Cardiac muscle cell (in vitro differentiated cells and primary cell): ENCODE measurements around the gene PGLYRP4. TPM values are rescaled to one million over a fixed set of nuclear protein-coding genes. Genes with fewer than 3 reads are reported as not detected.

Experiments used
- DNase-seq, 2 donors: peaks; one replicate each; pipeline versions ENCODE4 v3.0.0 to v3.0.0-alpha.2; 2010 to 2017; ENCODE audit warnings: low read depth in 1 of 2, low spot score in 1 of 2
- H3K27ac ChIP-seq: fragments of 200-600 bp; sonication (generic); 2 replicates; pipeline ENCODE4 v1.5.1; 2016
- H3K27me3 ChIP-seq: fragments of 200-600 bp; sonication (generic); 2 replicates; pipeline ENCODE4 v1.6.0; 2016; ENCODE audit warnings: control low read depth
- H3K36me3 ChIP-seq: fragments of 200-600 bp; sonication (generic); 2 replicates; pipeline ENCODE4 v1.5.1; 2016; ENCODE audit warnings: control low read depth
- H3K4me1 ChIP-seq: fragments of 200-600 bp; sonication (generic); 2 replicates; pipeline ENCODE4 v1.8.1; 2017; ENCODE audit warnings: low read depth, mild to moderate bottlenecking, mixed run types
- H3K4me3 ChIP-seq: fragments of 200-600 bp; sonication (generic); 2 replicates; pipeline ENCODE4 v1.5.1; 2016; ENCODE audit warnings: mild to moderate bottlenecking
- H3K9me3 ChIP-seq: fragments of 200-600 bp; sonication (generic); 2 replicates; pipeline ENCODE4 v1.5.1; 2017; ENCODE audit warnings: low read depth, mild to moderate bottlenecking, control low read depth
- CTCF ChIP-seq: IDR thresholded peaks from 2 replicates; pipeline ENCODE4 v1.5.1; 2012; ENCODE audit warnings: low read depth, mild to moderate bottlenecking, low read length
- polyA plus RNA-seq: library from polyadenylated mRNA; unstranded; fragments of >200 nt; fragmentation: Nextera tagmentation; extraction: Ambion mirVana; gene quantifications from 2 replicates; pipeline ENCODE4 v1.2.1, GENCODE V29; 2016
- total RNA-seq: library from RNA; depleted of rRNA; stranded (reverse); fragments of >200 nt; gene quantifications from 2 replicates; pipeline ENCODE4 v1.2.3, GENCODE V29; 2016

The PGLYRP4 gene
- total and polyA plus RNA-seq, 2 experiments from 2014 or later: 0.33 TPM; not detected in 1

GRCh38 chr1:153362187-153362775 is 13.6 kb upstream of the PGLYRP4 start:
- H3K9me3 ChIP-seq: no peaks in the 10 kb centered on the region
- no peak for TF ChIP-seq CTCF
- no peaks in the 10 kb centered on the region for H3K27me3 ChIP-seq
- no peaks in the 10 kb centered on the region for H3K36me3 ChIP-seq
- H3K4me3 ChIP-seq: no peak overlapping the region
- H3K4me1 ChIP-seq: peaks cover 41% of the 10 kb centered on the region
- no peak for DNase-seq
- peak overlapping the region; percentile 87 for H3K27ac ChIP-seq

GRCh38 chr1:153361480-153362109 is 13.0 kb upstream of the PGLYRP4 start:
- Histone ChIP-seq H3K27ac (peak overlapping the region; percentile 87), H3K27me3 (no peaks in the 10 kb centered on the region), H3K36me3 (no peaks in the 10 kb centered on the region), H3K9me3 (no peaks in the 10 kb centered on the region), H3K4me3 (no peak overlapping the region), H3K4me1 (peaks cover 41% of the 10 kb centered on the region)
- DNase-seq: peak in 1 of 2 donors; percentile 65
- no peak for TF ChIP-seq CTCF

- peak in 1 of 2 donors; percentile 76 for DNase-seq
- no peaks in the 10 kb centered on the region for H3K36me3 ChIP-seq
- H3K4me1 ChIP-seq: peaks cover 41% of the 10 kb centered on the region
- H3K27me3 ChIP-seq: no peaks in the 10 kb centered on the region
- no peaks in the 10 kb centered on the region for H3K9me3 ChIP-seq
- H3K4me3 ChIP-seq: no peak overlapping the region
- no peak for TF ChIP-seq CTCF
- peak overlapping the region; percentile 87 for H3K27ac ChIP-seq
Measured at GRCh38 chr1:153360592-153361479, 12.2 kb upstream of the PGLYRP4 start.

- no peaks in the 10 kb centered on the region for H3K9me3 ChIP-seq
- peaks cover 36% of the 10 kb centered on the region for H3K4me1 ChIP-seq
- no peaks in the 10 kb centered on the region for H3K36me3 ChIP-seq
- no peak for TF ChIP-seq CTCF
- H3K27me3 ChIP-seq: no peaks in the 10 kb centered on the region
- peak overlapping the region; percentile 87 for H3K27ac ChIP-seq
- no peak overlapping the region for H3K4me3 ChIP-seq
- DNase-seq: no peak
Measured at GRCh38 chr1:153360190-153360589, 11.5 kb upstream of the PGLYRP4 start.

- Histone ChIP-seq H3K9me3 (no peaks in the 10 kb centered on the region), H3K27me3 (no peaks in the 10 kb centered on the region), H3K4me1 (peaks cover 34% of the 10 kb centered on the region), H3K27ac (no peak overlapping the region), H3K4me3 (no peak overlapping the region), H3K36me3 (no peaks in the 10 kb centered on the region)
- TF ChIP-seq CTCF: no peak
- DNase-seq: no peak
Measured at GRCh38 chr1:153359241-153359640, 10.6 kb upstream of the PGLYRP4 start.
